ENCODE results near the gene SPATA45. TPM values are rescaled to one million over a fixed set of nuclear protein-coding genes. Genes with fewer than 3 reads are reported as not detected.

Gene SPATA45
- total RNA-seq, 2 experiments from 2014 or later = not detected

DNA sequence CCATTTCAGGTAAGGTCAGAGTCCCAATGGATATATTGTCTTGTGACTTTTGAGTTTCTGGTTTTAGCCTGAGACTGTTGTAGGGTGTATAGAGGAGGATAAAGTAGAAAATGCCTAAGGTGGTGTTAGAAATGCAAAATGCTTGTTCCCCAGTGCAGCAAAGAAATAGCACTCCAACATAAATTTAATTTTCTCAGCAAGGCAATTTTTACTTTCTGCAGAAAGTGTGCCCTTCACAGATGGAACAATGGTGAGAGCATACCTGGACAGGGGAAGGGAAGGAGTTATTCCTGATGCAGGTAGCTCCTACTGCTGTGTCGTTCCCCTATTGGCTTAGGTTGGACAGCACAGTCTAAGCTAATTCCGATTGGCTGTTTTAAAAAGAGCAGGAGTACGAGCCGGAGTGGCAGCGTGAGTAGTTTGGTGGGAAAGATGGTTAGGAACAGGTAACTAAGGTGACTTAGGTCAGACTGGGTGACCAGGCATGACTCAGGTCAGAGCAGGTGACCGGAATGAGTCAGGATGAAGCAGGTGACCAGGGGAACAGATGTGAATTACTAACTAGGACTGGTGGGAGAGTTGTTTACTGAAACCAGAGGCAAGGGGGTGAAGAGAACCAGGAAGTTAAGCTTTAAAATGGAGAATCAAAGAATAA is 21.5 kb downstream of the SPATA45 start:
- Mint-ChIP-seq H3K27ac (no peak overlapping the region), H3K27me3 (ENCODE audit: low read depth) (no peaks in the 10 kb centered on the region), H3K9me3 (peaks cover 21% of the 10 kb centered on the region), H3K36me3 (ENCODE audit: low read depth) (peaks cover 12% of the 10 kb centered on the region), H3K4me3 (no peak overlapping the region), H3K4me1 (ENCODE audit: low read depth) (no peaks in the 10 kb centered on the region)
- CTCF ChIA-PET = no interaction called here
- DNase-seq = no peak
- intact Hi-C loops (cut with micrococcal nuclease) = no loop called here

GRCh38 chr1:212824201-212824600 is 23.2 kb downstream of the SPATA45 start:
- Mint-ChIP-seq H3K27me3 (ENCODE audit: low read depth) (no peaks in the 10 kb centered on the region), H3K36me3 (ENCODE audit: low read depth) (peaks cover 12% of the 10 kb centered on the region), H3K4me3 (no peak overlapping the region), H3K27ac (no peak overlapping the region), H3K4me1 (ENCODE audit: low read depth) (peaks cover 5% of the 10 kb centered on the region), H3K9me3 (peaks cover 21% of the 10 kb centered on the region)
- DNase-seq = no peak
- CTCF ChIA-PET = no interaction called here
- intact Hi-C loops (cut with micrococcal nuclease) = loop anchor here (5.0 kb wide), 1 partner anchor 33 kb away; the partner anchor contains the start of gene FLVCR1

DNA sequence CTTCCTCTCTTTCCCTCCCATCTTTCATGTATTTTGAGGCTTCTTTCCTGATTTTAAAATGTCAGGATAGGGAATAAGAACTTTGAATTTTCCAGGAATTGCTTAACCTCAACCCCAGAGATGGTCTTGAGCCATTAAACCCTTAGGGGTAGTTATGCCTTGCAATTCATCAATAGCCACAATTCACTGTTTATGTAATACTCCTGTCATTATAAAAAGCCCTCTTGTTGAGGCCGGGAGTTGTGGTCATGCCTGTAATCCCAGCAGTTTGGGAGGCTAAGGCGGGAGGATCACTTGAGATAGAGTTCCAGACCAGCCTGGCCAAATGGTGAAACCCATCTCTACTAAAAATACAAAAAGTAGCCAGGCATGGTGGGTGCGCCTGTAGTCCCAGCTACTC is 24.5 kb downstream of the SPATA45 start:
- H3K27me3 Mint-ChIP-seq (ENCODE audit: low read depth) = no peaks in the 10 kb centered on the region
- peaks cover 12% of the 10 kb centered on the region for H3K36me3 Mint-ChIP-seq (ENCODE audit: low read depth)

DNA sequence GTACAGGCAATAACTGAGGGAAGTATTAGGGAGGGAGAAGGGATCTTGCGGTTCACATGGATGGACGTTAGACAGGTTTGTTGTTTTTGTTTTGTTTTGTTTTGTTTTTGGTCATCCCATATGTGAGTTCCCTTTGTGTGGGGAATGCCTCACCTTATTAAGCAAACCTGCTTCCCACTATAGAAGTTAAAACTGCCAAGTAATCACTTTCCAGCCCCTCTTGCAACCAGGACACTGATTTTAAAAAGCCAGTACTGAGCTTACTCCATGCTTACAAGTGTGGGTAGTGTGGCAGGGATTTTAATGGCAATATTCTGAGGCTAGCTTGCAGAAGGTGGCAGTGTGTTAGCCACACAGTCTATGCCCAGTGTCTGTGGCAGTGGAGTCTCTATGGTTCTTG is 26.5 kb downstream of the SPATA45 start:
- Mint-ChIP-seq H3K27me3 (ENCODE audit: low read depth) (no peaks in the 10 kb centered on the region), H3K36me3 (ENCODE audit: low read depth) (peaks cover 7% of the 10 kb centered on the region), H3K4me3 (no peak overlapping the region), H3K4me1 (ENCODE audit: low read depth) (peaks cover 5% of the 10 kb centered on the region), H3K27ac (no peak overlapping the region), H3K9me3 (peaks cover 11% of the 10 kb centered on the region)
- DNase-seq = no peak
- intact Hi-C loops (cut with micrococcal nuclease) = loop anchor here (5.0 kb wide), 1 partner anchor 36 kb away; the partner anchor contains the start of gene FLVCR1
- CTCF ChIA-PET = interaction anchor here (1.2 kb wide), 1 partner anchor 15 kb away, joined by 5 read pairs; no protein-coding TSS in a partner anchor

More for the DNA sequence above, 24.5 kb downstream of the SPATA45 start:
- no peak overlapping the region for H3K27ac Mint-ChIP-seq
- CTCF ChIA-PET = no interaction called here
- DNase-seq = no peak
- H3K4me3 Mint-ChIP-seq = no peak overlapping the region
- H3K4me1 Mint-ChIP-seq (ENCODE audit: low read depth) = peaks cover 5% of the 10 kb centered on the region
- peaks cover 21% of the 10 kb centered on the region for H3K9me3 Mint-ChIP-seq
- intact Hi-C loops (cut with micrococcal nuclease) = loop anchor here (5.0 kb wide), 1 partner anchor 34 kb away; the partner anchor contains the start of gene FLVCR1

DNA sequence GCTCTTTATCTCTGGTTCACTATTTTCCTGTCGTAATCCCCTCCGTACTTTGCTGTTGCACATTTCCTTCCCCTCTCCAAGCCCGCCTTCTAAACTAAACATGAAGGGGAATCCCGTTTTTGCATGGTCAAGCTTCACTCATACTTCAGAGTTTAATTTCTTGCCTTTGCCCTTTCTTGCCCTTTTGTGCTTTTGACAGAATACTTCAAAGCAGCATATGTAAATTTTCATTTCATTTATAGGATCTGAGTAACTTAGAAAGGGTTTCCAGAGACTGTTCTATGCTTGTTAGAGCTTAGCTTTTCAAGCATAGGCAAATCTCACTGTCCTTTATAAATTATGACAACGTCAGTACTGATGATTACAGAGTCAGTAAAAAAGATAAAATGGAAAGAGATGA is 27.7 kb downstream of the SPATA45 start:
- peaks cover 5% of the 10 kb centered on the region for H3K9me3 Mint-ChIP-seq
- no peak overlapping the region for H3K4me3 Mint-ChIP-seq
- peaks cover 5% of the 10 kb centered on the region for H3K4me1 Mint-ChIP-seq (ENCODE audit: low read depth)
- no peak overlapping the region for H3K27ac Mint-ChIP-seq
- H3K36me3 Mint-ChIP-seq (ENCODE audit: low read depth) = peaks cover 5% of the 10 kb centered on the region
- CTCF ChIA-PET = interaction anchor here (0.5 to 1.4 kb wide), 4 partner anchors 14 to 1684 kb away, joined by 3 to 5 read pairs (median 3); no protein-coding TSS in a partner anchor
- intact Hi-C loops (cut with micrococcal nuclease) = loop anchor here (5.0 kb wide), 1 partner anchor 38 kb away; the partner anchor contains the start of gene FLVCR1
- H3K27me3 Mint-ChIP-seq (ENCODE audit: low read depth) = no peaks in the 10 kb centered on the region
- no peak for DNase-seq

- H3K27ac Mint-ChIP-seq = no peak overlapping the region
- CTCF ChIA-PET = interaction anchor here (0.8 kb wide), 1 partner anchor 10 kb away, joined by 4 read pairs; no protein-coding TSS in a partner anchor
- H3K9me3 Mint-ChIP-seq = no peaks in the 10 kb centered on the region
- no peaks in the 10 kb centered on the region for H3K36me3 Mint-ChIP-seq (ENCODE audit: low read depth)
- DNase-seq = no peak
- peaks cover 5% of the 10 kb centered on the region for H3K4me1 Mint-ChIP-seq (ENCODE audit: low read depth)
- no peaks in the 10 kb centered on the region for H3K27me3 Mint-ChIP-seq (ENCODE audit: low read depth)
- intact Hi-C loops (cut with micrococcal nuclease) = no loop called here
- H3K4me3 Mint-ChIP-seq = no peak overlapping the region
These were observed 30.7 kb downstream of the SPATA45 start for GRCh38 chr1:212816567-212817278.

DNA sequence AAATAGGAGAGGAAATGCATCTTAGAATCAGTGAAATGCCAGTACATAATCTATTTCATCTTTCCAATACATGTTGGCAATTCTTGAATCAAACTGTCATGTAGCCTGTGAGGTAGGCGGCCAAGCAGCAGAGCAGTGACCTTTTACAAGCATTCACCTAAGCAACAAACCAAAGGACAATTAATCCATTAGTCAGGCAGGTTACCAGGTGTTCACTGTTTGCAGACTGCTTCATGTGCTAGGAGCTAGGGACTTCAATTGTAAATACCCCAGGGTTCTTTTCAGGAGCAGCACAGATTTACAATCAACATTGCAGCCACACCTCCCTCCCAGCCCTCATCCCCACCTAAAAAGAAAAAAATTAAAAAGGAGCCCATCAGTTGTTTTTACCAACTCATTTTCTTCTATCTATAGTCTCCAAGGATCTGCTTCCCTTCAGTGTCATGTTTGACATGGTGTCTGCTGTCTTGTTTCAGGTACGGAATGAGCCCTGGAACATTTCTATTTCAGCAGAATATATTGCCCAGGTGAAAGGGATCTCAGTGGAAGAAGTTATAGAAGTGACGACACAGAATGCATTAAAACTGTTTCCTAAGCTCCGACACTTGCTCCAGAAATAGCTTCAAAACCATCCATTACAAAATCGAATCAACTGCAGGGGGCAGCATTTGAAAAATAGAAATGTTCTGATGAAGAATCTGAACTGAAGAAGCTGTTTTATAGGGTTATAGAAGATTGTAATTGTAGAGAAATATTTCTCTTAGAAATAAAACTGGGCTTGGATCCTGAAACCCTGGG is 32.7 kb downstream of the SPATA45 start:
- intact Hi-C loops (cut with micrococcal nuclease) = loop anchor here (1.0 kb wide), 1 partner anchor 181 kb away; no protein-coding TSS in a partner anchor
- H3K9me3 Mint-ChIP-seq = no peaks in the 10 kb centered on the region
- H3K27ac Mint-ChIP-seq = no peak overlapping the region
- H3K27me3 Mint-ChIP-seq (ENCODE audit: low read depth) = no peaks in the 10 kb centered on the region
- peaks cover 2% of the 10 kb centered on the region for H3K36me3 Mint-ChIP-seq (ENCODE audit: low read depth)
- CTCF ChIA-PET = interaction anchor here (0.6 to 1.9 kb wide), 8 partner anchors 18 to 206 kb away, joined by 3 to 17 read pairs (median 4); no protein-coding TSS in a partner anchor
- peaks cover 3% of the 10 kb centered on the region for H3K4me1 Mint-ChIP-seq (ENCODE audit: low read depth)
- peak; percentile 30 for DNase-seq
- no peak overlapping the region for H3K4me3 Mint-ChIP-seq

GRCh38 chr1:212805767-212806166 is 41.7 kb downstream of the SPATA45 start:
- intact Hi-C loops (cut with micrococcal nuclease) = no loop called here
- Mint-ChIP-seq H3K9me3 (no peaks in the 10 kb centered on the region), H3K36me3 (ENCODE audit: low read depth) (peaks cover 13% of the 10 kb centered on the region), H3K4me1 (ENCODE audit: low read depth) (no peaks in the 10 kb centered on the region), H3K27me3 (ENCODE audit: low read depth) (no peaks in the 10 kb centered on the region), H3K4me3 (no peak overlapping the region), H3K27ac (no peak overlapping the region)
- CTCF ChIA-PET = interaction anchor here (0.9 kb wide), 1 partner anchor 14 kb away, joined by 5 read pairs; no protein-coding TSS in a partner anchor
- DNase-seq = no peak

GRCh38 chr1:212797681-212798080 is 49.8 kb downstream of the SPATA45 start:
- Mint-ChIP-seq H3K27me3 (ENCODE audit: low read depth) (no peaks in the 10 kb centered on the region), H3K4me1 (ENCODE audit: low read depth) (peaks cover 14% of the 10 kb centered on the region), H3K36me3 (ENCODE audit: low read depth) (peaks cover 10% of the 10 kb centered on the region), H3K9me3 (no peaks in the 10 kb centered on the region), H3K4me3 (no peak overlapping the region), H3K27ac (no peak overlapping the region)
- intact Hi-C loops (cut with micrococcal nuclease) = no loop called here
- CTCF ChIA-PET = no interaction called here
- no peak for DNase-seq

- no peak for DNase-seq
- peaks cover 11% of the 10 kb centered on the region for H3K36me3 Mint-ChIP-seq (ENCODE audit: low read depth)
- no peak overlapping the region for H3K27ac Mint-ChIP-seq
- no peaks in the 10 kb centered on the region for H3K9me3 Mint-ChIP-seq
- no peaks in the 10 kb centered on the region for H3K27me3 Mint-ChIP-seq (ENCODE audit: low read depth)
- H3K4me1 Mint-ChIP-seq (ENCODE audit: low read depth) = peaks cover 28% of the 10 kb centered on the region
- CTCF ChIA-PET = interaction anchor here (1.0 to 2.7 kb wide), 5 partner anchors 12 to 200 kb away, joined by 3 to 9 read pairs (median 4); no protein-coding TSS in a partner anchor
- intact Hi-C loops (cut with micrococcal nuclease) = loop anchor here (5.0 kb wide), 2 partner anchors 1112 to 1537 kb away; partner anchors contain the start of gene RCOR3
- H3K4me3 Mint-ChIP-seq = no peak overlapping the region
These were observed 52.9 kb downstream of the SPATA45 start for GRCh38 chr1:212794561-212795014.

DNA sequence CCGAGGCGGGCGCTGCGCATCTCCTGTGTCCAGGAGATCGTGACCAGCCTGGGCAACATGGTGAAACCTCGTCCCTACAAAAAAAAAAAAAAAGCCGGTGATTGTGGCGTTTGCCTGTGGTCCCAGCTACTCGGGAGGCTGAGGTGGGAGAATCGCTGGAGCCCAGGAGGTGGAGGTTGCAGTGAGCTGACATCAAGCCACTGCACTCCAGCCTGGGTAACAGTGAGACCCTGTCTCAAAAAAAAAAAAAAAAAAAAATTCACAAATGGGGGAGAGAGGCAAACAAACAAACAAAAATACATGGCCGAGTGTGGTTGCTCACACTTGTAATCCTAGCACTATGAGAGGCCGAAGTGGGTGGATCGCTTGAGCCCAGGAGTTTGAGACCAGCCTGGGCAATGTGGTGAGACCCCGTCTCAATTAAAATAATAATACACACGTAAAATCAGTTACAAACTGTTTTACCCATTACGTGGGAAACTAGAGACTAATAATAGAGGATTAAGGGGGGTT is 55.0 kb downstream of the SPATA45 start:
- Mint-ChIP-seq H3K9me3 (no peaks in the 10 kb centered on the region), H3K27me3 (ENCODE audit: low read depth) (no peaks in the 10 kb centered on the region), H3K4me1 (ENCODE audit: low read depth) (peaks cover 31% of the 10 kb centered on the region), H3K27ac (peak overlapping the region; percentile 90), H3K36me3 (ENCODE audit: low read depth) (peaks cover 6% of the 10 kb centered on the region), H3K4me3 (peak overlapping the region; percentile 99)
- DNase-seq = no peak
- CTCF ChIA-PET = interaction anchor here (0.6 to 2.7 kb wide), 5 partner anchors 22 to 220 kb away, joined by 3 to 9 read pairs (median 4); no protein-coding TSS in a partner anchor
- intact Hi-C loops (cut with micrococcal nuclease) = loop anchor here (1.0 to 5.0 kb wide), 3 partner anchors 757 to 1535 kb away; partner anchors contain the start of genes DTL, INTS7 and RCOR3
